Hematopoietic multipotent progenitor cell treated with erythropoietin and hydrocortisone succinate and interleukin-3 and kit ligand, for 8 days (in vitro differentiated cells): Measurements from ENCODE around the gene LGALS9B.
"Not testable (repeated sequence)": the region's sequence is repeated elsewhere in the genome, so short reads cannot be mapped to it uniquely, and the experiment has no call there.

Source experiments
- DNase-seq: peaks from one replicate; pipeline ENCODE4 v3.0.0-alpha.2; 2015

LGALS9B gene

GRCh38 chr17:20466553-20466952, 786 bp downstream of the LGALS9B start:
- DNase-seq = not testable (repeated sequence)

- not testable (repeated sequence) for DNase-seq
Observed at GRCh38 chr17:20465535-20465934, 1.8 kb downstream of the LGALS9B start.

- not testable (repeated sequence) for DNase-seq
Observed at GRCh38 chr17:20464854-20465414, 2.4 kb downstream of the LGALS9B start.

GRCh38 chr17:20462158-20462557, 5.2 kb downstream of the LGALS9B start:
- DNase-seq = not testable (repeated sequence)

- not testable (repeated sequence) for DNase-seq
Observed at GRCh38 chr17:20457848-20458381, 9.4 kb downstream of the LGALS9B start.

- not testable (repeated sequence) for DNase-seq
Observed at GRCh38 chr17:20455106-20455505, 12.2 kb downstream of the LGALS9B start.

- DNase-seq = not testable (repeated sequence)
Observed at GRCh38 chr17:20453820-20454434, 13.4 kb downstream of the LGALS9B start.

- not testable (repeated sequence) for DNase-seq
Observed at GRCh38 chr17:20450852-20451251, 16.5 kb downstream of the LGALS9B start.

GRCh38 chr17:20447534-20448321, 19.6 kb downstream of the LGALS9B start:
- DNase-seq = not testable (repeated sequence)

- DNase-seq = not testable (repeated sequence)
Observed at GRCh38 chr17:20446895-20447294, 20.4 kb downstream of the LGALS9B start.

GRCh38 chr17:20444581-20445236, 22.6 kb downstream of the LGALS9B start:
- not testable (repeated sequence) for DNase-seq

GRCh38 chr17:20444173-20444572, 23.2 kb downstream of the LGALS9B start:
- DNase-seq = not testable (repeated sequence)

- DNase-seq = not testable (repeated sequence)
Observed at GRCh38 chr17:20443632-20444031, 23.7 kb downstream of the LGALS9B start.

- not testable (repeated sequence) for DNase-seq
Observed at GRCh38 chr17:20440665-20441064, 26.7 kb downstream of the LGALS9B start.

- not testable (repeated sequence) for DNase-seq
Observed at GRCh38 chr17:20435166-20435565, 32.2 kb downstream of the LGALS9B start.

- not testable (repeated sequence) for DNase-seq
Observed at GRCh38 chr17:20433382-20433781, 34.0 kb downstream of the LGALS9B start.

GRCh38 chr17:20427264-20427663, 40.1 kb downstream of the LGALS9B start:
- DNase-seq = not testable (repeated sequence)

GRCh38 chr17:20422826-20423225, 44.5 kb downstream of the LGALS9B start:
- DNase-seq = not testable (repeated sequence)

GRCh38 chr17:20418838-20419237, 48.5 kb downstream of the LGALS9B start:
- DNase-seq = not testable (repeated sequence)

GRCh38 chr17:20417492-20418080, 49.8 kb downstream of the LGALS9B start:
- DNase-seq = not testable (repeated sequence)

- DNase-seq = not testable (repeated sequence)
Observed at GRCh38 chr17:20416381-20416911, 50.9 kb downstream of the LGALS9B start.

- DNase-seq = not testable (repeated sequence)
Observed at GRCh38 chr17:20415479-20415878, 51.9 kb downstream of the LGALS9B start.
